ENCODE measurements around the gene NACAD.

DNA sequence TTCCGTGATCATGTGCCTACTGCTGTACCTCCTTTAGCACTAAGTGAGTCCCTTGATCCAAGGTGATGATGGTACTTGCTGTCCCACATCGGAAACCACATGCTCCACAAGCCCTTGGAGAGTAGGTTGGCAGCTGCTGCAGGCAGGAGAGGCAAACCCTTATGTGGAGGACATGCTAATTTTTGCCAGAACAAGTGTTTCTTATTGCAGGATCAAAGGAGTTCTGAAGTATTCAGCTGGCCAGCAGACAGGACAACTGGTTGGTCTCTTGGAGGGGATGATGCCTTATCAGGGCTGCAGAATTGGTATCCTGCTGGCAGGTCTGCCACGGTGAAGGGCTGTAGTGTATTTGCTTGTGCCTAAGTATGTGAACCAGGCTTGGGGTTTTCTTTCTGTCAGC is 36.8 kb downstream of the NACAD start:
- TF ChIP-seq, protein P1, sequence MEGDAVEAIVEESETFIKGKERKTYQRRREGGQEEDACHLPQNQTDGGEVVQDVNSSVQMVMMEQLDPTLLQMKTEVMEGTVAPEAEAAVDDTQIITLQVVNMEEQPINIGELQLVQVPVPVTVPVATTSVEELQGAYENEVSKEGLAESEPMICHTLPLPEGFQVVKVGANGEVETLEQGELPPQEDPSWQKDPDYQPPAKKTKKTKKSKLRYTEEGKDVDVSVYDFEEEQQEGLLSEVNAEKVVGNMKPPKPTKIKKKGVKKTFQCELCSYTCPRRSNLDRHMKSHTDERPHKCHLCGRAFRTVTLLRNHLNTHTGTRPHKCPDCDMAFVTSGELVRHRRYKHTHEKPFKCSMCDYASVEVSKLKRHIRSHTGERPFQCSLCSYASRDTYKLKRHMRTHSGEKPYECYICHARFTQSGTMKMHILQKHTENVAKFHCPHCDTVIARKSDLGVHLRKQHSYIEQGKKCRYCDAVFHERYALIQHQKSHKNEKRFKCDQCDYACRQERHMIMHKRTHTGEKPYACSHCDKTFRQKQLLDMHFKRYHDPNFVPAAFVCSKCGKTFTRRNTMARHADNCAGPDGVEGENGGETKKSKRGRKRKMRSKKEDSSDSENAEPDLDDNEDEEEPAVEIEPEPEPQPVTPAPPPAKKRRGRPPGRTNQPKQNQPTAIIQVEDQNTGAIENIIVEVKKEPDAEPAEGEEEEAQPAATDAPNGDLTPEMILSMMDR (IDR thresholded peaks at IDR 0.05), result no peak
- no peak for TF ChIP-seq ZFX (IDR thresholded peaks at IDR 0.05; ENCODE audit: borderline replicate concordance)
